LNCaP clone FGC (cell line): ENCODE results near the gene SLC25A29.
"Not testable (repeated sequence)": the region's sequence is repeated elsewhere in the genome, so short reads cannot be mapped to it uniquely, and the experiment has no call there.

ENCODE experiments used
- DNase-seq: peaks from one replicate; pipeline ENCODE4 v3.0.0-alpha.2; 2011; ENCODE audit warnings: low read depth
- H3K4me3 ChIP-seq: 2 replicates; pipeline ENCODE4 v1.5.1; 2011; ENCODE audit warnings: mild to moderate bottlenecking, low read depth, low read length, control low read depth
- TF ChIP-seq, protein P1 (sequence below): IDR thresholded peaks from 2 replicates; pipeline ENCODE4 v1.5.1; 2012; ENCODE audit warnings: mild to moderate bottlenecking; ENCODE audit not compliant: control insufficient read depth, insufficient read depth; ENCODE audit errors: extremely low read depth

SLC25A29 gene

DNA sequence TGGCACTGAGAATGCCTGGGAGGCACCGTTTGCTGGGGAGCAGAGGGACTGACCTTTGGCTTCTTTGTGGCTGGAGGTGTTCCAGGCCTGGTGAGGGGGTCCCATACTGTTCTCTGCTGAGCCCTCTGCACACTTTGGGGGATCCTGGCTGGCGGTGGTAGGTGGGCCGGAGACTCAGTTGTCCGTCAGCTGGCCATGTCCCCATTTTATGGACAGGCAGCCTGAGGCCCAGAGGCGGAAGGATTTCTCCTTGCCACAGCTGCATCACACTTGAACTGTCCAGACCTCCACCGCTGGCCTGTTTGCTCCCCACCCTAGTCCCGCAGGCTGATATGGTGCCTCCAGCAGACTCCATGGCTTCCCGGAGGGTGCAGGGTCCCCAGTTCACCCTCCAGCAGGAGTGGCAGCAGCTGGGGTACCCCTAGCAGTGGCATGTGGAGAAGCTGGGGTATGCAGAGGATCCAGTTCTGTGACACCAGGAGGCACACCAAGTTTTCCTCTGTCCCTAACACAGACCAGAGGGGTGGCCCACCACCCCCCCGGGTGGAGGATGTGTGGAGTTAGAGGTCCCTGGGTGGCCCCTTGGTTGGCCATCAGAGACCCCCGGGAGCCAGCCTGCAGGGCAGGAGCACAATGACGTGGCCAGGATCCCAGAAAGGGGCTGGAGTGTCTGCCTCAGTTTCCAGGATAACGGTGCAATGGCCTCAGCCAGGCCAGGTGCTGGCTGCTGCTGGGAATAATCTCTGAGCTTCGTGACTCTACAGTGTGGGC, 14.8 kb downstream of the SLC25A29 start:
- no peak for DNase-seq
- no peak overlapping the region for H3K4me3 ChIP-seq

DNA sequence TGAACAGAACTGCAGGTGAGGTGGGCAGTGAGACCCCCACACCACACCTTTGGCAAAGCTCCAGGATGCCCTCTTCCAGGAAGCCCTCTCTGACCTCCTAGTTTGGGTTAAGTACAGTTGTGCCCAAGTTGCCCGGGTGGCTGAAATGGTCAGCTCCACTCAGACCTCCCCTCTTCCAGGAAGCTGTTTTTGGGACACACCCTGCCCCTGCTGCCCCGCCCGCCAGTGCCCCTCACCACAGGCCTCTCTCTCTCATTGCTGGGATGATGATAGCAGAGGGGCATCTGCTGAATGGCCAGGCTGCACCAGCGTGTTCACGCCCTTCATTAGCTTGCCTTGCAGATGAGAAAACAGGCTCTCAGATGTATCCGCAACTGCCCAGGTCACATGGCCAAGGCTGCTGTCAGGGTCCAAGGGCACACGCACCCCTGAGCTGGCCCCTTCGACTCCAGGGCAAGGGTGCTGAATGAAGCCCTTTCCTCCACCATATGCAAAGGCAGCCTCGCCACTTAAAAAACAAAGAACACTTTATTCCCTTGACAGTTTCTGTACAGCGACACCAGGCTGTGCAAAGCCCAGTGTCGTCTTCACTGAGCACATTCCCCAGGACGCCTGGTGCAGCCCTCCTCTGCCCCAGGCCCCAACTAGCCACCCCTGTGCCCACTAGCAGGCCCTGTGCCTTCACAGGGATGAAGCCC, 15.5 kb downstream of the SLC25A29 start:
- no peak overlapping the region for H3K4me3 ChIP-seq
- DNase-seq, result no peak
- TF ChIP-seq, protein P1, sequence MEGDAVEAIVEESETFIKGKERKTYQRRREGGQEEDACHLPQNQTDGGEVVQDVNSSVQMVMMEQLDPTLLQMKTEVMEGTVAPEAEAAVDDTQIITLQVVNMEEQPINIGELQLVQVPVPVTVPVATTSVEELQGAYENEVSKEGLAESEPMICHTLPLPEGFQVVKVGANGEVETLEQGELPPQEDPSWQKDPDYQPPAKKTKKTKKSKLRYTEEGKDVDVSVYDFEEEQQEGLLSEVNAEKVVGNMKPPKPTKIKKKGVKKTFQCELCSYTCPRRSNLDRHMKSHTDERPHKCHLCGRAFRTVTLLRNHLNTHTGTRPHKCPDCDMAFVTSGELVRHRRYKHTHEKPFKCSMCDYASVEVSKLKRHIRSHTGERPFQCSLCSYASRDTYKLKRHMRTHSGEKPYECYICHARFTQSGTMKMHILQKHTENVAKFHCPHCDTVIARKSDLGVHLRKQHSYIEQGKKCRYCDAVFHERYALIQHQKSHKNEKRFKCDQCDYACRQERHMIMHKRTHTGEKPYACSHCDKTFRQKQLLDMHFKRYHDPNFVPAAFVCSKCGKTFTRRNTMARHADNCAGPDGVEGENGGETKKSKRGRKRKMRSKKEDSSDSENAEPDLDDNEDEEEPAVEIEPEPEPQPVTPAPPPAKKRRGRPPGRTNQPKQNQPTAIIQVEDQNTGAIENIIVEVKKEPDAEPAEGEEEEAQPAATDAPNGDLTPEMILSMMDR, result no peak

More for the DNA sequence above, 14.8 kb downstream of the SLC25A29 start:
- TF ChIP-seq, protein P1, result no peak

DNA sequence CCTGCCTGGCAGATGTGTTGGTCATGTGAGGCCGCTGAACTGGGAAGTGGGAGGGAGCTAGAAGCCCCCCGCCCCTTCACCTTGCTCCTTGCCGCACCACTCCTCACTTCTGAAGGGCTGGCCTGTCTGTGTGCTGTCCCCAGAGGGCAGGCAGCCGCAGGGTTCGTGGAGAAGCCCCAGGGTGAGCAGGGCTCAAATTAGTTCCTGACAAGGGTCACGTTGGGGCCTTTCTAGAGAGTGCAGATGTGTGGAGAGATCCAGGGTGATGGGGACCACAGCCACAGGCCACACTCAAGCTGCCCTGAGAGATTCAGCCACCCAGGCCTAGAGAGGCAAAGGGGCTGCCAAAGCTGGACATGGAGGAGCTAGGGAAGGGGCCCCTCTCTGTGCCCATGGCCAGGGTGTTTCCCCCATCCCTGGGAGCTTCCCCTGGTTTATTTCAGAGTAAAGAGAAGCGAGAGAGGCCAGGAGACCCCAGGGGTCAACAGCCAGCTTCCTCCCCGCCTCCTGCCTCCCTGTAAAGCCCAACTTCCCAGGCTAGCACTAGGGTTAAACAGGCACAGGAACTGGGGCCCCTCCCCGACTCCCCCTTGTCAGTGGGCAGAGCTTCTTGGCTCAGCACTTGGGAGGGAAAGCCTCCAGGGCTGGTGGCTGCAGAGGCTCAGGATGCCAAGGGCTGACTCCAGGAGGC, 16.2 kb downstream of the SLC25A29 start:
- TF ChIP-seq, protein P1, result no peak
- H3K4me3 ChIP-seq, result no peak overlapping the region
- no peak for DNase-seq

DNA sequence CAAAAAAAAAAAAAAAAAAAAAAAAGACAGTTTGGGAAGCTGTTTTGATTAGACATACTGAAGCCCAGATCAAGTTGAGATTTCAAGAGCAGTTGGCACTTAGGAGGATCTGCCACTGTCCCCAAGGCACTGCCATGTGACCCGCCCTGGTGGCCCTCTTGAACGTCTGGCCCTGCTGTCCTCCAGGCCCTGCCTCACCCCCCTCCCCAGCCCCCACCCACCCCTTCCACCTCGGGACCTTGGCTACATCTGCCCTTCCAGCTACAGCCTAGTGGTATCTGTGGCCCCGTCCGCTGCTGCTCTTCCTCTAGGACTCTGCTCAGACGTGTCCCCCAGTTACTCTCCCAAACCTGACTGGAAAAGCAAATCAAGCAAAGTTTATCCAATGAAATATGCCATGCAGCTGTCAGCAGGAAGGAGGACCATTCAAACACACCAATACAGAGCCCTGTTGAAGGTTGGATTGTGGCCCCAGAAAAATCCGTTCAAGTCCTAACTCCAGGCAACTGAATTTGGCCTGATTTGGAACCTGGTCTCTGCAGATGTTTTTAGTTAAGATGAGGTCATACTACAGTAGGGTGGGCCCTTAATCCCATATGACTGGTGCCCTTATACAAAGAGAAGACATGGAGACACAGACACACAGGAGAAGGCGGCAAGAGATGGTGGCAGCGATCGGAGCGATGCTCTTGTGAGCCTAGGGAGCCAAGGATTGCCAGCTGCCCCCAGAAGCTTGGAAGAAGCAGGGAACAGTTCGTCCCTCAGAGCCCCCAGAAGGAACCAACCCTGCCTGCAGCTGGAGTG, 17.7 kb downstream of the SLC25A29 start:
- TF ChIP-seq, protein P1, result no peak
- no peak for DNase-seq
- no peak overlapping the region for H3K4me3 ChIP-seq

DNA sequence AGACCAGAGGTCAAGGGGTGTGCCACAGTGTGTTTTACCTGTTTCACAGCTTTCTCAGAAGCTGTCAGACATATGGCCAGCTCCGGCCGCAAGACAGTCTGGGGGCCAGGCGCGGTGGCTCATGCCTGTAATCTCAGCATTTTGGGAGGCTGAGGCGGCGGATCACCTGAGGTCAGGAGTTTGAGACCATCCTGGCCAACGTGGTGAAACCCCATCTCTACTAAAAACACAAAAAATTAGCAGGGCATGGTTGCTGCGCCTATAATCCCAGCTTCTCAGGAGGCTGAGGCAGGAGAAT, 18.3 kb downstream of the SLC25A29 start:
- not testable (repeated sequence) for DNase-seq, H3K4me3 ChIP-seq

DNA sequence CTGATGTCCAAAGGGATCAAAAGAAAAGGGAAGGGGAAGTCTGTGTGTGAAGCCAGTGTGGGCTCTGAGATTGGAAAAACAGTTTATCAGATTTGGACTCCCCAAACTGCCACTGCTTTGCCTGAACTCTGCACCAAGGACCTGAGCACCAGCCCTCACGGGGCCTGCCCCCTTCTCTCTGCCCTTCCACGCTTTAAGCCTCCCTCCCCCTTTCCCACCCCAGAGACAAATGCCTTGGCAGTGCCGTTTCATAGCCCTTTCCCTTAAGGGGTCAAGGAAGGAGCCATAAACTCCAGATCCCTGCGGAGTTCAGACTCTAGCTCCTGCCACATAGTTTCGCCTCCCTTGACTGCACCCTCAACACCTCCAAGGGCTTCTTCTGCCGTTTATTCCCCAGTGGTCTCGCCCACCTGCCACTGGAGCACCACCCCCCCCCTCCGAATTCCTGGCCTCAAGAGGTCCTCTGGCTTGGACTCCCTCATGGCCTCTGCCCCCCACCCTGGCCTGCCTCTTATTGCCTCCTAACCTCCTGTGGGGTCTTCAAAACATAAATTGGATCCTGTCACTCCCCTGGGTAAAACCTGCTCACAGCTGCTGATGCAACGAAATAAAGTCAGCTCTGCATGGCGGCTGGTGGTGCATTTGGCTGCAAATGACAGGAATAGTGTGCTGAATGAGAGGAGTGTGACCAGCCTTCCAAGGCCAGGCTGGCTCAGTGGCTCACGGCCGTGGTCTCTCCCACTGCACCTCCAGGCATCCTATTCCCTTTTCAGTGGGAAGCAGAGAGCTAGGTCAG, 18.8 kb downstream of the SLC25A29 start:
- no peak overlapping the region for H3K4me3 ChIP-seq
- TF ChIP-seq, protein P1, result no peak
- DNase-seq, result no peak
